HUDEP-2 (cell line): ENCODE results near the gene MLC1.

Experiments
- DNase-seq, 76 experiments: peaks; one replicate each; lab custom pipeline; 2025; ENCODE audit not compliant: unreplicated experiment in 76 of 76; lab: John Stamatoyannopoulos, UW

The MLC1 gene

GRCh38 chr22:50017701-50018224 is 67.5 kb downstream of the MLC1 start:
- DNase-seq, result no peak

DNA sequence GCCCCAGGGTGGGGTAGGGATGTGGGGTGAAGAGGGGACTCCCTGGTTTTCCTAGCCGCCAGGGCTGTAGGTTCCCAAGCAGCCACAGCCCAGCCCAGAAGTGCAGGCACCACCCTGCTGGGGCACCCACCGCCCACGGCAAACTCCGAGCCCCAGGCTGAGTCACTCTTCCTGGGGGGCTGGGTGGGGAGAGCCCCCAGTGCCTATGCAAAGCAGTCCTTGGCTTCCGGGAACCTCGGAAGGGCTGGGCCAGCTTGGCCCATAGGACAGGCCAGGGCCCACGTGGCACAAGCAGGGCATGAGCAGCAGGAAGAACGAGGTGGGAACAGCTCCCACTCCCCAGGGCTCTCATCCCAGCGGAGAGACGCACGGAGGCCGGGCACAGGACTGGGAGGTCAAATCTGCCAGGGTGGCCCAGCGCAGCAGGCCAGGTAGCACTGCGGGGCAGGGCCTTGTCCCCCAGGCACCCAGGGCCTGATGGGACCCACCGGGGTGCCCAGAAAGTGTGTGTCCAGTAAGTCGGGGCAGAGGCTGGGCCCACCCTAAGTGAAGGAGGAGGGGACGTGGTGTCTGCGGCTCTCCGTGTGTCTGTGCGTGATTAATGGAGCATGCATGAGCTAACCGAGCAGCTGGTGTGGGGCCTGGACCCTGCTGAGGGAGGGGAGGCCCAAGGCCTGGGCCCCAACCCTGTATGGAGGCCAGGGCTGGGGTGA is 68.1 kb downstream of the MLC1 start:
- DNase-seq, result no peak

GRCh38 chr22:50016308-50016987 is 68.8 kb downstream of the MLC1 start:
- DNase-seq, result no peak

DNA sequence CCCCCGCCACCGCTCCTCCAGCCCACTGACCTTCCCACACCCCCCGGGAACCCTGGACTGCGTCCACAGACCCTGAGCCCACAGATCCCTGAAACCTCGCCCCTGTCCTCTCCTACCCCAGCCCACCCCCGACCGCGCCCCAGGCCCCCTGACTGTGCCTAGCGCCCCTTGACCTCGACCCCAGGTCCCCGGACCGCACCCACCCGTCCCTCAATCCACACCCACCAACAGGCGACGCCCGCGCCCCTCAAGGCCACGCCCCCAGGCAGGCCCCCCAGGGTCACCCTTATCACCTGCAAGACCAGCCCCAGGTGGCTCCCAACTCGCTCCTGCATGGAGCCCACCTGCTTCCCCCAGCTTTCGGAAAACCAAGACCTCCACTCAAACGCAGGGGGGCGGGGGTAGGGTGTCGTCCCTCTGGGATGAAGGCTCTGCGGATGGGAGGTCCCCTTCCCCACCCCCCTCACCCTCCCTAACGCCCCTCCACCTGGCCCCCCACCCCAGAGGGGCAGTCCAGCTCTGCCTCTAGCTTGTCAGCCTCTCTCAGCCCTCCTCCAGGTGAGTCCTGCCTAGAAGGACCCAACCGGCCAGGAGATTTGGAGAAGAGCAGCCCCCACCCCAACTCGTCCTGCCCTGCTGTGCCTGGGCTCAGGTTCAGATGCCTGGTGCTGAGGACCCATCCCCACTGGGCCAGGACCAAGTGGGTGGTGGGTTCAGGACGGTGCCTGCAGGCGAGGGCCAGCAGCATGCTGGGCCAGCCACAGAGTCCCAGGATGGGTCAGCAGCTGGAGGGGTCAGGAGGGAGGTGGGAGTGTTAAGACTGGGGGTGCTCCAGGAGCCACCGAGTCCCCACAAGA is 69.5 kb downstream of the MLC1 start:
- no peak for DNase-seq

GRCh38 chr22:50014655-50015401 is 70.4 kb downstream of the MLC1 start:
- no peak for DNase-seq

DNA sequence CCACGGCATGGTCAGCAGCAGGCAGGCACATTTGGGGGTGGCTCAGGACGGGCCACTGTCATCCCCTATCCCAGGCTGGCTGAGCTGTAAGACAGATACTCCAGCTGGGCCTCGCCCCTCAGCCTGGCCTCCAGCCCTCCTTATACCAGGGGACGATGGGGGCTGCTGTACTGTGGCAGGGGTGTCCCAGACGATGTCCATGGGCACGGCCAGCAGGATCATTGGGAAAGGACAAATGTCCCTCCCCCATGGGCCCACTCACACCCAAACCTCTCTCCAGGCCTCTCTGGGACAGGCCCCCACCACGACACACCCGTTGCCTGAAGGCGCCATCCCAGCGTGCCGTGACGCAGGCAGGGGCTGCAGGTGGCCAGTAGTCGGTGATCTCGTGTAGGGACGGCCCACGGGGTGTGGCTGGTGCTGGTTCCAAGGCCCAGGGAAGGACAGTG is 71.1 kb downstream of the MLC1 start:
- DNase-seq, result no peak

DNA sequence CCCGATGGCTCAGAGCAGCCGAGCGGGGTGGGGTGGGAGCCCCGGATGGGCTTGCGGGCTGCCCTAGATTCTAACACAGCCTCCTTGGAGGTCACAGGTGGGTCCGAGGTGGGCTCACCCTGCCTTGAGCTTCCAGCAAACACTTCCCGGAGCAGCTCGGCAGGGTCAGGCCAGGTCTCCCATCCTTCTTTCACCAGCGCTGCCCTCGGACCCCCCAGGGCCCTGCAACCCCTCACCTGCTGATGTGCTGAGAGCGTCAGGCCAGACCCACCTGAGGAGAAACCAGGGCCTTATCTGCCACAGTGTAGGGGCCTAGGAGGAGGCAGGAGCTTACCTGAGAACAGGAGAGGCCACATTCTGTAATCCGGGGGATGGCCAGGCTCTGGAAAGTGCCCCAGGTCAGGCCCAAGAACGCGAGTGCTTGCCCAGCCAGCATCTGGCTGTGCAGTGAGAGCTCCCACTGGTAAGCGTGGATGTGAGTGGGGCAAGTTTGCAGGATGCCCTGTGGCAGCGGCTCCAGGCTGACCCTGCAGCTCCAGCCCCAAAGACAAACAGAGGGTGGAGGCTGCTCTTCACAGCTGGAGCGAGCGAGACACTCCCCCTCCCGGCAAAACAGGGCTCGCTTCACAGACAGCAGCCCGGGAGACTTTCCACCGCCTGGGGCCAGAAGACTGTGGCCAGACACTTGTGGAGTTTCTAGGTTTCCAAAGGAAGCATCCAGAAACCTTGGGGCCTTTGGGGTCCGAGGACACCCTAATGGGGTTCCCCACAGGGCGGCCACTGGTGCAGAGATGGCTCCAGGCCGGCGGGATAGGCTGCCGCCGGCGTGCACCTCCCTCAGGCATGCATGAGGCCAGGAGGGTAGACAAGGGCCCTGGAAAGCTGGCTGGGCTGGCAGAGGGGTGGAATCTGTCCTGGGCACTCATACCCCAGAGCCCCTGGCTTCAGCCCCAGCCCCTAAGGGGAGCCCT is 72.7 kb downstream of the MLC1 start, which contains the start of gene IL17REL:
Gene IL17REL (minus strand): TSS at position 555 of the 971 bp plus-strand sequence. CDS start 119 bp downstream, at position 436.
- no peak for DNase-seq

DNA sequence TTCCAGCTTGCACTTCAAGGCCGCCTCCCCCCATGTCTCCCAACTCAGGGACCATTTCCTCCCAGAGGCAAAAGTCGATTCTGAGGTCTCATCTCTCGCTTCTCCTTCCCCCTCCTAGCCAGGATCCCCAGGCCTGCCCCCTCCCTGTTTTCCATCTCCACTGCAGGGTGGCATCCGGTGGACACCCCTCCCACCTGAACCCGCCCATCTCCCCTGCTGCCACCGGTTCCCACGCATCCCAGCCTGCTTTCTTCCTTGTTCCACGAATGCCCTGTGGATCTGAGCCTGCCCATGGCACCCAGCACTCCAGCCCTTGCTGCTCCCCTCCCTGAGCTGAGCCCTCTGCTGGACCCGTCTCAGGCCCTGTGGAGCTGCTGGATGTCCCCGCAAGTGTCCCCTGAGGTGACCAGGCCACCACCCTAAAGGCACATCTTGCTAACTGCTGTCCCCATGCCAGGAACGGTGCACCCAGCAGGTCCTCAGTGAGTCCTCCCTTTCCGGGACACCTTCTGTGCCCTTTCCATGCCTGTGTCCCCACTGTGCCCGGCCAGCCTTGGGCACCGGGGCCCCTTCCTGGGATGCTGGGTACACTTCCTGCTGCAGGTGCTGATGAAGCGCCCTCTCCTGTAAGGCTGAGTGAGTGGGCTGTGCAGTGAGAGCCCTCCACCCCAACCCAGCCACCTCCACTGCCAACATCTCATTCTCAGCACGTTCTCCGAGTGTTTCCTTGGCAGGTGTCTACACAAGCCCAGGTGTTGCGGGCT is 73.6 kb downstream of the MLC1 start:
- no peak for DNase-seq

GRCh38 chr22:50010676-50011446 is 74.4 kb downstream of the MLC1 start:
- DNase-seq, result no peak

GRCh38 chr22:50009765-50010675 is 75.2 kb downstream of the MLC1 start:
- no peak for DNase-seq
